Anterior cingulate cortex (tissue), 58 donors: ENCODE measurements around the gene CHST11.

Experiments
- DNase-seq, 58 donors: peaks; one replicate each; lab custom pipeline; 2025; lab: John Stamatoyannopoulos, UW

CHST11 gene

DNA sequence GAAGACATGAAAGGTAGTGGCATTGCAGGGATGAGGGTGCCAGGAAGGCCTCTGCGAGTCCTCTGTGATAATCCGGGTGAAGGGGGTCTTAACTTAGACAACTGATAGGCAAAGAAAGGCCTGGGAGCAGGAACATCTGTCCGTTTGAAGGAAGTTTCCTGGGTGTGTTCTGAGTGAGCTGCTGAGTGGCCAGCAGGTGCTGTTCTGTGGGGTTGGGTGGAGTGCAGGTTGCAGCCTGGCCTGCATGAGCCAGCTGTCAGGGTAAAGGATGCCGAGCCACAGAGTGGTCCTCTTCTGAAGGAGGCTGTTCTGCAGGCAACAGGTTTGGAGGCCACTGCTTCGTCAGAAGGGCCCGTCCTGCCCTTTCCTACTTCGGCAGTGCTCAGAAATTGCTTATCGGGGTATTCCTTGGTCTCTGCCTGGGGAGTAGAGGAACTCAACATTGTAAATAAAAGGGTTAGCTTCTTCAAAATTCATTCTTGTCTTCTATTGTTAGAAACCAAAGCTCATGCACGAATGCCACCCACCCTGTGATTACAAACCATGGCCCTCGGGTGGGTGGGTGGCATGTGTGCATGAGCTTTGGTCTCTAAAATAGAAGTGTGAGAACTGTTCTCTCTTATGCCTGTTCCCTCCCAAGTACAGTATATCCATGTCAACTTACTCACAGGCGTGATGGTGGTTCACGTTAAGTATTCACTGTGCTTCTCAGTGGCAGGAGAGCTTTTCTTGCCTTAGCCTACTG is 118.9 kb downstream of the CHST11 start:
- peak in 3 of 58 donors; percentile 8 to 20 (median 11) for DNase-seq

DNA sequence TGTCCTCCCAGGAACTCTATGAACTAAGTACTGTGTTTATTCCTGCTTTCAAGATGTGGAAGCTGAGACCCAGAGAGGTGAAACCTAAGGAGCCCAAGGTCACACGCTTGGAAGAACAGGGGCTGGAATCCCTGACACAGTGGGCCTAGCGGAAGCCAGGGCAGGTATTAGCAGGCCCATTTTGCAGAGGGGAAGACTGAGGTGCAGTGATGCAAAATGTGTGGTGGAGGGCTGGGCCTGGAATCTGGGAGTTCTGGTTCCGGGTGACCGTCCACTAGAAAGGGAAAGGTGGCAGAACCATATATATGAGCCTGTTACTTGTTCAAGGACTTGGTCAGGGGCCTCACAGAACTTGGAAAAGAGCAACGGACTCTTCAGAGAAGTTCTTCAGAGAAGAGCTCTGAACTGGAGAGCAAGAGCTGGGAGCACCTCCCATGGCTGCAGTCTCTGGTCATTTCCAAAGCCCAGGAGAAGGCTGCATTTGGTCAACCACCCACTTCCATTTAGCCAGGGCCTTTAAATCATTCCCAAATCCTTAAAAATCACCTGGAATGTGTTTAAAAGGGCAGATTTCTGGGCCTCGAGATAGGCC is 119.5 kb downstream of the CHST11 start:
- no peak for DNase-seq

DNA sequence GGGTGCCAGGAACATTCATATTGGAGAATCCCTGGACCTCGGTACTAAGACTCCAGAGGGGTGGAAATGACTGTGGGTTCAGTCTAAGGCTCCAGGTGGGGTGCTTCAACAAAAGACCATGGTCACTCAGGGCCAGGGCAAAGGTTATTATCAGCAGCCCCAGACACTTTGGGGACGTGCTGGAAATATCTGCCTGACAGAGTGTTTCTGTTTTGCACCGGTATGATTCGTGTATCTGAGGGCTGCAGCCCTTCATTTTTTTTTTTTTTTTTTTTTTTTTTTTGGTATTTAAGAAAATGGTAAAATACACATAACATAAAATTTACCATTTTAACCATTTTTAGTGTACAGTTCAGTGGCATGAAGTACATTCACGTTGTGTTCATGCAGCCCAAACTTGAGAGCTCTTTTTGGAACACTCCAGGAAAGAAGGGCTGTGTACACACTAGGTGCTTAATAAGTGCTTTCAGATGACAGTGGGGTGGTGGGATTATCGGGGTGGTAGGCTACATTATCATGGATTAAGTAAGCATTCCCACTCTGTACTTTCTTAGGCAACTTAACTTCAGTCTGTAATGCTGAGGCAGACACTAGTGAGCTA is 120.3 kb downstream of the CHST11 start:
- DNase-seq, result no peak

DNA sequence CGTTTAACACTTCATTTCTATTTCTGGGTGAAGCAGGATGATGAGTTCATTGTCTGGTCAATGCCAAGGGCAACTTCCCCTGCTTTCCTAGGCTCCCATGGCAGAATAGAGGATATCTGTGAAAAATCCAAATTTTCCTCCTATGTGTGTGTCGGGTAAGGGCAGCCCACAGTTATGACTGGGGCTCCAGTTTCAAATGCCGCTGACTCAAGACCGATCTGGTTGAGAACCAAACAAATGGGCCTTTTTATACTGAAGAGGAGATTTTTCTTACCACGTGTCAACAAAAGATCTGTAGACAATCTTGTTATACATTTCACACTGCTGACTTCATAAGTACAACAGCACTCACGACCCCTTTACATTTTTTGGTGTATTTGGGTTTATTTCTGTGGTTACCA is 120.8 kb downstream of the CHST11 start:
- no peak for DNase-seq

DNA sequence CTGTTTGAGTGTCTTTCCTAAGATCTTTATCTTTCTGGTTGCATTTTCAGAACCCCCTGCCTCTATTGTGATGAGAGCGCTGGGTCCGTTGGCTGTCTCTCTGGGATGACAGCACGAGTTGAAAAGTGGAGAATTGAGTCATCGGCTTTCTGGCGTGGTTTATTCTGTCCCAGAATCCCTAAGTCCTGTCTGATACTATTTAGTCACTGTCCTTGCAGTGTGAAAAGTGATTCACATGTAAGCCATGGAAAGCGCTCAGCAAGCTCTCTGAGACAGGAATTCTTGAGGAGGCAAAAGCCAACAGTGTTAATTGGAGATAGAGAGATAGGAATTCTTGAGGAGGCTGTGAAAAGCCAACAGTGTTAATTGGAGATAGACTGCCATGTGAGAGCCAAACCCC is 121.7 kb downstream of the CHST11 start:
- DNase-seq, result no peak

DNA sequence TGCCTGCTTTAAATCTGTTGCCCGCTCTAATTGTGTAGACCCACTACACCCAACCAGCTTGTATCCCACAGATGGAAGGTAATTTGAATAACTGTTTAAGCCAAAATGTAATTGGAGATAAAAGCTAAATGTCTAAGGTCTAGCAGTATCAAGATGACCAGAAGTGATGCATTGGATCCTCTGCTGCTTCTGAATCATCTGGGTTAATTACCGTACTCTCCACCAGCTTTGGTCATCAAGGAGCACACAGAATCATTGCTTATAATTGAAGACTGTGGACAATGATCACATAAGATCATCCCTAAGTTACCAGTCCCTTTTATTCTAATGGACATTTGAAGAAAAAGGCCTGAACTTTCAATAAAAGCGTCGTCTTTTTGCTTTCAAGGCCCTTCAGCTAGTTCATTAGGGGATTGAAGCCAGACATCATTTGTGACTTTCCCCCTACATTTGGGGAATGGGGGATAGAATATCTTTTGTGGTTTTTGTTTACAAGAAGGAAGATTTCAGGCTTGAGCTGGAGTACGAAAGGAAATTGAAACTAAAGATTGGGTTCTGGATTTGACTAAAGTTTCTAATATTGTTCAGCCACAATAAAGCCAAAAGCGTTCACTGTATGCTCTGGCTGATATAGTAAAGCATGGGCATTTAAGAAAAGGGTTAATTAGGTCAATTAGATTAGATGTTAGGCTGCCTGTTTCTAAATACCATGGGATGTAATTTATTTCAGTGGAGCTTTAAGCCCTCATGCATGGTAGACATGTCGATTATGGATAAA is 123.2 kb downstream of the CHST11 start:
- no peak for DNase-seq

DNA sequence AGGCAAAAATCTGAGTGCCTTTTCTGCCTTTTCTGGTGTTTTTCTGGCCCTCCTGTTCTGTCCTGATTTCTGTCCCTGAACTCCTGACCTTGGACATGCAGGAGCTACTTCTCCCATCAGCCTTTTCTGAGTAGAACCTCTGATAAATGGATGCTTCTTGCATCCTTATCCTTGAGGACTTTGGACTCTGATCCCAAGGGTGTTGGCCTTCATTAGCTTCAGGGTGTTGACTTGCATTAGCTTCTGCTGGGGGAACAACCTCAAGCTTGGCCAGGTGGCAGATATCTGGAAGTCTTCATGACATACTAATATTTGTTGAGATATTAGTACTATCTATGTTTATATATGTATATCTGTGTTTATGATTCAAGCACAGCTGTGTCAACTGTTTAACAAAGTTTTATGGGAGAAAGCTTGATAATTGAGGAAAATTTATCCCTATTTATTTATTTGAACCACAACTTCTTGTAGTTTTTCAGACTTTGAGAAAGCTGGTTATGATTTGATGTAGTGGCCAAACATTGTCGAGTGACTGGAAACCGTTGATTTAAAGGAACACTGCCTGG is 124.3 kb downstream of the CHST11 start:
- no peak for DNase-seq

DNA sequence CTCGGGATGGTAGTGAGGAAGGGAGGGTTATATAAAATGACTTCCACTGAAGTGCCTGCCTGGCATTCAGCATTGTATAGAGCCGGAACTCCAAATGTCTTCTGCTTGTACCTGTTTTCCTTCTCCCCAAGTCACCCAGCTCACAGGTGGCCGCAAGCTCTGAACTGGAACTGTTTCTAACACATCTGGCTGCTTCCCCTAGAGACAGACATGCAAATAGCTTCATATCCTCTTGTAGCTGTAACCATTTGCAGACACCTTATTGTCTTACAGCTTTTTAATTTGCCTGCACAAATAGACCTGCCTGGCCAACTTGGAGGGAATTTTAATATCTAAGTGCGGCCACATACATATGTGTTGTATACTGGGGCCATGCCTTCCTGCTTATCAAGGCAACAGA is 126.0 kb downstream of the CHST11 start:
- DNase-seq, result no peak

DNA sequence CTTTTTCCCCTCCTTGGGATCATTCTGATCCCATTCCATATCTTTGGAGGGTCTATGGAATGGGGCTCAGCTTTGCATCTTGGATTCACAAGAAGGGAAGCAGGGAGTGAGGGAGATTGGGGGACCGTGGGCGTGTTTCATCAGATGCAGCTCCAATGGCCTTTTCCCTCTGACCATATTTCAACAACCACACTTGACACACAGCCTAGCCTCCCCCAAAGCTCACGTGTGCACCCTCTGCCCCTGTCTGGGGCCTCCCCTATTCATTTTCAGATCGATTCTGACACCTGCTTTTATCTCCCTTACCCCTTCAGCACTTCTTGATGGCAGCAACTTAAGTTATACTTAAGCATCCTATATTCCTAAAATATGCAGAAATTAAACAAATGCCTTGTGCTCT is 126.6 kb downstream of the CHST11 start:
- DNase-seq, result no peak

DNA sequence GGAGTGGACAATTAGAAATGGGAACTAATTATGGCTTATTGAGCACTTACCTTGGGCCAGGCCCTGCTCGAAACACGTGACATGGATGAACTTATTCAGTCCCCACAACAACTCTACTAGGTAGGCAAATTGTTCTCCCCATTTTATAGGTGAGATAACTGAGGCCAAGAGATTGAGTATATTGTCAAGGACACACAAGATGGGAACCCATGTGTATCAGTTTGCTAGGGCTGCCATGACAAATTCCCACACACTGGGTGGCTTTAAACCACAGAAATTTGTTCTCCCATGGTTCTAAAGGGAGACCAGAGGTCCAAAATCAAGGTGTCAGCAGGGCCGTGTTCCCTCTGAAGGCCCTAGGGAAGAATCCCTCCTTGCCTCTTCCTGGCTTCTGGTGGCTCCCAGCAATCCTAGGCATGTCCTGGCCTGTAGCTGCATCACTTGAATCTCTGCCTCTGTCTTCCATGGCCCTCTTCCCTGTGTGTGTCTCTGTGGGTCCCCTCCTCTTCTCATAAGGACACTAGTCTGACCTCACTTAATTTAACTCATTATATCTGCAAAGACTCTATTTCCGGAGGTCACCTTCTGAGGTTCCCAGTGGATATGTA is 128.8 kb downstream of the CHST11 start:
- no peak for DNase-seq

DNA sequence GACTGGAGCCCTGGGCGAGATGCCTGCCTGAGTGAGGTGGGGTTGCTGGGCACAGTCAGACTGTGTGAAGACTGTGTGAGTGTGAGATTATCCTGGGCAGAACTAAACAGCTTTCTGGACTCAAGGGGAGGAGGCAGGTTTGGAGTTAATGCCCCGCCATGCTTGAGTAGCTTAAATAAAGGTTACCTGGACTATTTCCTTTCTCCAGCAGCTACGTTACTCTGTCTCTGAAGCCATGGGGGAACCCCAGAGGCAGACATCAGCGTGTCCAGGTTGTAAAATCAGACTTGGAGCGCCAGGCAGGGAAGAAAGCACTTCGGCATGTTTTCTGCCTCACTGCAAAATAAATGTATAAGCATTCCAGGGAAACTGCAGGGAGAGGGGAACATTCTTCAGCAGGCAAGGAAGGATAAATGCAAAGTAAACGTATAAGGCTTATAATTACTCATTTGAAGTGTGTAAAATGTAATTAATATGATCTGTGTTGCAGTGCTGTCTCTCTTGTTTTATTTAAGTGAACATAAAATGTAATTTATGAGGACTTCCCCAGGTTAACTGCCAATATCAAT is 129.7 kb downstream of the CHST11 start:
- DNase-seq, result no peak

DNA sequence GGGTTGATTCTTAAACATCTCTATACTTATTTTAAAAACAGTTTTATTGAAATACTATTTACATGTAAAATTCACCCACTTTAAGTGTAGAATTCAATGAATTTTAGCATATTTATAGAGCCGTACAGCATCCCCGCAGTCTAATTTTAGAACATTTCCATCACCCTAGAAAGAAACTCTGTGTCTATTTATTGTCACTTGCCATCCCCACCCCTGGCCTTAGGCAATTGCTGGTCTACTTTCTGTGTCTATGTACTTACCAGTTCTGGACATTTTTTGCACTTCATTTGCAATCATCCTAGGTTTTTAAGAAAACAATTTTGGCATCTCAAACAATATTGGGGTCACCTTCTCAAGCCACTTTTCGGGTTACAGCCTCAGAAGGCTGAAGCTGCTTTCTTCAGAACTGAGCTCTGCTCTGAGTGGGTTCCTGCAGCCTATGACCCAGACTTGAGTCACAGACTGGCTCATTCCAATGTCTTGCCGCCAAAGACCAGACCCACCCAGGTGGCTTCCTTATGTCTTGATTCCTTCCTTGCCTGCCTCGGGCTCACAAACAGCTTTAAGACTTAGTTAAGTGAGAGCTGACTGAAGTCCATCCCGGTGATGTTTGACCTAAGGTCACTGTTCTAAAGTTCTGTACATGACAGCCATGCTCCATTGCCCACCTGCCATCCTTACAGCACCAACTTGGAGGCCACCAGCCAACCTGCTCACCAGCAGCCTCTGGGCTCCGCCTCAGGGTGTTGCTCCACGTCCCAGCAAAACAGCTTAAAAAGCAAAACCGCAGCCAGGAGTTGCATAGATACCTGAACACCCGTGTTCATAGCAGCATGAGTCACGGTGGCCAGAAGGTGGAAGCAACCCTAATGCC is 131.5 kb downstream of the CHST11 start:
- no peak for DNase-seq

DNA sequence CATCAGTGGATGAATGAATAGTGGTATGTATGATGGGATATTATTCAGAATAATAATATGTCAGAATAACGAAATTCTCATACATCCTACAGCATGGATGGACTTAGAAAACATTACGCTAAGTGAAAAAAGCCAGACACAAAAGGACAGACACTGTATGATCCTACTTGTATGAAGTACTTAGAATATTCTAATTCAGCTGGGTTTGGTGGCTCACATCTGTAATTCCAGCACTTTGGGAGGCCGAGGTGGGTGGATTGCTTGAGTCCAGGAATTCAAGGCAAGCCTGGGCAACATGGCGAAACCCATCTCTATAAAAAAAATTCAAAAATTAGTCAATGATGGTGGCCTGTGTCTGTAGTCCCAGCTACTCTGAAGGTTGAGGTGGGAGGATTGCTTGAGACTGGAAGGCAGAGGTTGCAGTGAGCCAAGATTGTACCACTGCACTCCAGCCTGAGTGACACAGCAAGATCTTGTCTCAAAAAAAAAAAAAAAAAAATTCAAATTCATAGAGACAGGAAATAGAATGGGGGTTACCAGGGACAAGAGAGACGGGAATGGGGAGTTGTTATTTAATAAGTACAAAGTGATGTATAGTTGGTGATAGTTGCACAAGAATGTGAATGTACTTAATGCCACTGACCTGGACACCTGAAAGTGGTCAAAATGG is 132.3 kb downstream of the CHST11 start:
- DNase-seq, result no peak

DNA sequence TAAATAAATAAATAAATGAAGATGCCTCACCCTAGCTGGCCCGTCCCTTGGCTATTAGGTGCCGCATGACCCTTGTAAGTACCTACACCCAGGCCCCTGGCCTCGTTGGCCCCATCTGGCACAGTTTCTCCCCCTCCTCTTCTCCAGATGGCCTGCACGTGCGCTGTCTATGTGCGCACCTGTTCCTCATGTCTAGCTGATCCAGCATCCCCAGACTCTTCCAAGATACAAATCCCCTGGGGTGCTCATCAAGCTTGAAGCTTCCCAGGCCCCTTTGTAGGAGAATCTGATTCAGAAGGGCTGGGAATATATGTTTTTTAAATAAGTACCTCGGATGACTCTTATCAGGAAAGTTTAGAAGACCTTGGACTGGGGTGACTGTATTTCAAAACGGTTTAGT is 133.3 kb downstream of the CHST11 start:
- no peak for DNase-seq

DNA sequence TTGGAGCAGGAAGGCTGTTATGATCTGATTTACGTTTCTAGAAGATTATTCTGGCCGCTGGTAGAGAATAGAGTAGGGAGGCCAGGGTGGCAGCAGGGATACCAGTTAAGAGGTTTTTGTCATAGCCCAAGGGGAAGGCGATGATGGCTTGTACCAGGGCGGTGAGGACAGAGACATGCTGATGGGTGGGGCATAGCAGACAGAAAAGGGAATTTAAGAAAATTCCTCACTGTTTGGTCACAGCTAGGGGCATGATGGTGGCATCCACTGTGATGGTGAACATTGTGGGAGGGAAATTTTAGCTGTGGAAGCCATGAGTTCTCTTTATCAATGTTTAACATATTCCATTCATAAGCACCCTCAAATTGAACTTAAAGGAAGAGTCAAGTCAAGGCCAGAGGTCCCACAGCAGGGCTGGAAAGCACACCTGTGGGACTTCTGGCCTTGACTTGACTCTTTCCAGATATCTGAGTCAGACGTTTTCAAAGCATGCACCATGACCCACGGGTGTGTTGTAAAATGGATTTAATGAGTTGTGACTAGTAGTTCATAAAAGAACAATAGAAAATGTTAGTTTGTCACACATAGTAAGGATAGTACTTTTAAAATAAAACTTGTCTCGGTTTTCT is 134.6 kb downstream of the CHST11 start:
- no peak for DNase-seq

DNA sequence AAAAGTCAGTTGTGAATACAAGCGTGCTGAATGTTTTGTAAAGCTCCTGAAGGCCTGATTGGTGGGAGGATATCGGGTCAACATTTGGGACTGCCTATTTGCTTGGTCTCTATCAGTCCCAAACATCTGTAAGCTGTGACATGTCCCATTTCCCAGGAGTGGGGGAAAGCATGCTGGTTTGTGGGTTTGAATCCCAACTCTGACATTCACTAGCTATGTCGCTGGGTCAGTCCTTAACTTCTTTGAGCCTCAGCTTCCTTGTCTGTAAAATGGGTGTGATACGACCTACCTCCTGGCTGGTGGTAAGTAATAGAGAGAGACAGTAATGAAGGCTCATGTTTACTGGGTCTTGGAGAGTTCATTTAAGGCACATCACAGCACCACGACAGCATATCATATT is 136.7 kb downstream of the CHST11 start:
- no peak for DNase-seq

DNA sequence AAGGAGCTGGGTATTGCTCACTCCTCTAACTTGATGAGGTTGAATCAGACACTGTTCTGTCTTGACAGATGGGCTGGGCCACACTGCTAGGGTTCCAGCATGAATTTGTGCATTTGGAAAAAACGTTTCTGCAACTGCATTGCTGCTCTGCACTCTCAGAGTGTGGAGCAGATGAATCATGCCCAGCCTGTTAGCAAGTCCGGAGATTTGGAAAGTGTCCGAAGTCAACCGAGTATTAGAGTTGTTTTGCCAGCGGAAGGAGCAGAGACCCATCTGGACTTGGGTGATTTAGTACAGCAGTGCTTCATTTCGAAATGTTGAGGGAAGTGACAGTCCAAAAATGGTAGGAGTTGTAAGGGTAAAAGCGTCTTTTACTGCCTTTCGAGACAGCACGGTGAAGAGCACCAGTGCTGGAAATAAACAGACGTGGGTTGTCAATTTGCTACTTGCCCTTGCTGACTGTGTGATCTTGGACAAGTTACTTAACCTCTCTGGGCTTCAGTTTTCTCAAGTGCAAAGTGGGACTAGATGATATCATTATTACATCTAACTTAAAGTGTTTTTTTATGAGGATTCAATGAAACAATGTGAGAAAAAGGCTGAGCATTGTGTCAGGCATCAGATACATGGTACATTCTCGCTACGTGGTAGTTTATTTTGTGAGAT is 139.5 kb downstream of the CHST11 start:
- peak in 9 of 58 donors; percentile 11 to 44 (median 23) for DNase-seq
